Measurements from ENCODE around the gene CDC42EP3.

The CDC42EP3 gene

GRCh38 chr2:37654419-37654818, 17.0 kb downstream of the CDC42EP3 start:
- Mint-ChIP-seq H3K36me3 (peaks cover 14% of the 10 kb centered on the region), H3K9me3 (ENCODE audit: low read depth) (no peaks in the 10 kb centered on the region), H3K27ac (peak overlapping the region; percentile 91), H3K27me3 (no peaks in the 10 kb centered on the region), H3K4me3 (peak overlapping the region; percentile 64), H3K4me1 (ENCODE audit: low read depth) (peaks cover 91% of the 10 kb centered on the region)

DNA sequence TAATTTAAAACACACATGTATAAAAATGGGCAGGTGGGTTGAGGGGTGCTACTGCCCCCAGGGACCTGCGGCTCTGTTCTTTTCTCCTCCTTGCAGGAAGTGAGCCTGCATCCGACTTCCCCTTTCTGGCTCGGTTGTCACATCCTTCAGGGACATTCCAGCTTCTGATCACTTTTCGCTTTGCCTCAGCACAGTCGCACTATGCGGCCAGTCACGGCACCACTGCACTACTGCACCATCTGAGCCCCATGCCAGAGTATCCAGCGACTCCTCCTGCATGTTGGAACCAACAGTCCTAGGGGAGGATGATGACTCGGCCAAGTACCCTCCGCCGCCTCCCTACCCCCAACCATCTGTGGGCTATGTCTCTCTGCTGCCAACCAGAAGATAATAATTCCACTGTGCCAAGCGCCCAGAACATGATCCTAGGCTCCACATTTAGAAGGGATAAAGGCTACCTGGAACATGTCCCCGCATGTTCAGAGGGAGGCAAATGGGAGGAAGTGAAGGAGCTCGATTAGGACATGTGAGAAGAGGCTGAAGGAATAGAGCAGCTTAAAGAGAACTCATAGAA, 17.6 kb downstream of the CDC42EP3 start:
- Mint-ChIP-seq H3K9me3 (ENCODE audit: low read depth) (no peaks in the 10 kb centered on the region), H3K27ac (peak overlapping the region; percentile 91), H3K4me3 (peak overlapping the region; percentile 62), H3K27me3 (no peaks in the 10 kb centered on the region), H3K4me1 (ENCODE audit: low read depth) (peaks cover 86% of the 10 kb centered on the region), H3K36me3 (peaks cover 12% of the 10 kb centered on the region)

- peaks cover 87% of the 10 kb centered on the region for H3K4me1 Mint-ChIP-seq (ENCODE audit: low read depth)
- no peaks in the 10 kb centered on the region for H3K27me3 Mint-ChIP-seq
- peak overlapping the region; percentile 76 for H3K27ac Mint-ChIP-seq
- peak overlapping the region; percentile 17 for H3K4me3 Mint-ChIP-seq
- peaks cover 10% of the 10 kb centered on the region for H3K36me3 Mint-ChIP-seq
- H3K9me3 Mint-ChIP-seq (ENCODE audit: low read depth), result no peaks in the 10 kb centered on the region
Observed at GRCh38 chr2:37653093-37653492, 18.3 kb downstream of the CDC42EP3 start.

DNA sequence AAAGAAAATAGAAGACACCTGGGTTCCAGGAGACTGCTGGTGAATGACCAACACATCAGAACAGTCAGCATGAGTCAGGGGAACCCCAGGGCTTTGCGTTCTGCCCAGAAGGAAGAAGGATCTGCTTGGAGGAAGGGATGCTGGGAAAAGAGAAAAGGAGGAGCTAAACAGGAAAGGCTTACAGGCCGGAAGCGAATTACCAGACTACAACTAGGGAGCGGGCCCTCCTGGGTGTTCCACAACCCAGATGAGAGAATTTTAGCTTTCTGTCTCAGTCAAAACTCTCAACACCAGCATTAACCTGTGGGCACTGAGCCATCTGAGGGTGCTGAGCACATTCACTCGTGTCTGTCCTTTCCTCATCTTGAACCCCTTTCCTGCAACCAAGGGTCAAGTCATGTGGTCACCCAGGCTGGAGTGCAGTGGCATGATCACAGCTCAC, 19.2 kb downstream of the CDC42EP3 start:
- H3K27ac Mint-ChIP-seq, result peak overlapping the region; percentile 76
- H3K27me3 Mint-ChIP-seq, result no peaks in the 10 kb centered on the region
- no peaks in the 10 kb centered on the region for H3K9me3 Mint-ChIP-seq (ENCODE audit: low read depth)
- H3K4me1 Mint-ChIP-seq (ENCODE audit: low read depth), result peaks cover 87% of the 10 kb centered on the region
- H3K36me3 Mint-ChIP-seq, result peaks cover 11% of the 10 kb centered on the region
- H3K4me3 Mint-ChIP-seq, result no peak overlapping the region

- H3K9me3 Mint-ChIP-seq (ENCODE audit: low read depth), result no peaks in the 10 kb centered on the region
- H3K4me3 Mint-ChIP-seq, result no peak overlapping the region
- peaks cover 88% of the 10 kb centered on the region for H3K4me1 Mint-ChIP-seq (ENCODE audit: low read depth)
- peaks cover 15% of the 10 kb centered on the region for H3K36me3 Mint-ChIP-seq
- no peaks in the 10 kb centered on the region for H3K27me3 Mint-ChIP-seq
- H3K27ac Mint-ChIP-seq, result peak overlapping the region; percentile 90
Observed at GRCh38 chr2:37650548-37651093, 20.8 kb downstream of the CDC42EP3 start.

DNA sequence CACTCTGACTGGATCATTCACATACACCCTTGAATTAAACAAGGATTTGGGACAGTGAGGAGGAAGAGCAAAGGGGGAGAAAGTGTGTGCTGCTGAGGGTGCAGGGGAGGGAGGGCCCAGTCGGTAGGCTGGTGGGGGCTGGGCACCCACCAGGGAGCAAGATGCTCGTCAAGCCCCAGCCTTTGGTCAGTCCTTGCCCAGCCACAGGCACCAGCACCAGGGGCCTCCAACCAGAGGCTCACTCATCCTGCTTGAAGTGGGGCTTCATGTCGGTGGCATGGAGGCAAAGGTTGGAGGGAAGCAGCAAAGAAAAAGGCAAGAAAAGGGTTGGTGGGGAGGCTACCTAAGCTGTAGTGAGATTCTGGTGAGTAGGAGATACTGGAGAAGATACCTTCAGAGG, 21.9 kb downstream of the CDC42EP3 start:
- H3K9me3 Mint-ChIP-seq (ENCODE audit: low read depth), result peaks cover 3% of the 10 kb centered on the region
- no peak overlapping the region for H3K4me3 Mint-ChIP-seq
- H3K27ac Mint-ChIP-seq, result peak overlapping the region; percentile 90
- H3K27me3 Mint-ChIP-seq, result no peaks in the 10 kb centered on the region
- H3K4me1 Mint-ChIP-seq (ENCODE audit: low read depth), result peaks cover 86% of the 10 kb centered on the region
- H3K36me3 Mint-ChIP-seq, result peaks cover 21% of the 10 kb centered on the region

DNA sequence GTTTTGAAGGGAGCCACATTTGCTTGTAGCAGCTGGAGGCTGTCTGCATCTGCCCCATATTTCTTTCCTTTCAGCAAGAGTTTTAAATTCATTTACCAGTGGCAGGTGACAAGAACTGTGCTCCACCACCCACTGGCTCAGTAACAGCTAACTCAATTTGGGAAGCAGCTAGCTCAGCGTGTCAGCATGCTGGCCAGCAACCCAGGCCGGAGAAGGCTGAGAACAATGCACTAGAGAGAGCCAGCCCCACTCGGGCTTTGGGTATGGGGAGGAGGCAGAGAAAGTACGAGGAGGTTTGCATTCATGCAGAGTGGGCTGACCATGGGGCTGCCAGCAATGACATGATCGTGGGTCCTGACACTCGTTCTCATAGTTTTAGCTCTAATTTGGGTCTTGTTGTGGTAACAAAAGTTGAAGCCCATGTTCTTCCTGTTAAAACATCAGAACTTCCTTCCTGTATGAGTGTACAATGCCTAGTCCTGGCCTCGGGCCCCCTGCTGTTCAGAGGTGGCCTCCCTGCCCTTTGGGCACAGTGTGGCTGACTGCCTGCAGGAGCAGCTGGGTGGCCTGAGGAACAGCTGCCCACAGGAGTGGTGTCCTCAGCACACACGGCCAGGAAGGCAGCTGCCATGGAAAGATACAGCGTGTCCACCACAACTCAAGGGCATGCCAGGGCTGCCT, 23.0 kb downstream of the CDC42EP3 start:
- H3K9me3 Mint-ChIP-seq (ENCODE audit: low read depth), result peaks cover 3% of the 10 kb centered on the region
- peaks cover 28% of the 10 kb centered on the region for H3K36me3 Mint-ChIP-seq
- H3K4me3 Mint-ChIP-seq, result peak overlapping the region; percentile 64
- peaks cover 87% of the 10 kb centered on the region for H3K4me1 Mint-ChIP-seq (ENCODE audit: low read depth)
- H3K27ac Mint-ChIP-seq, result peak overlapping the region; percentile 94
- no peaks in the 10 kb centered on the region for H3K27me3 Mint-ChIP-seq

DNA sequence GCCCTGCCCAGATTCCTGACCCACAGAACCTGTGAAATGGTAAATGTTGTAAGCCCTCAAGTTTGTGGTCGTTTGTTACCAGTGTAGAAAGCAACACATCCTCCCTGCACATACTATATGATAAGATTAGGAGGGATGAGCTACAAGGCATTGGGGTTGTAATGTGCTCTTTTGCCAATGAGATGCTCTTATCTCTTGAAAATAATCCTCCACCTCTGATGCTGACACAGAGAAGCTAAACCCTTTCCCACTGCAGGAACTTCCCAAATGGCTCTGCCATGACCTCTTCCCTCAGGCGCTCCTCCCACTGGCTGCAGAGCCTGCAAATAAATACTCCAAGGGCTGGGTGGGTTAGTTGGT, 23.5 kb downstream of the CDC42EP3 start:
- Mint-ChIP-seq H3K9me3 (ENCODE audit: low read depth) (peaks cover 3% of the 10 kb centered on the region), H3K4me1 (ENCODE audit: low read depth) (peaks cover 87% of the 10 kb centered on the region), H3K27me3 (no peaks in the 10 kb centered on the region), H3K4me3 (peak overlapping the region; percentile 64), H3K27ac (peak overlapping the region; percentile 94), H3K36me3 (peaks cover 31% of the 10 kb centered on the region)

DNA sequence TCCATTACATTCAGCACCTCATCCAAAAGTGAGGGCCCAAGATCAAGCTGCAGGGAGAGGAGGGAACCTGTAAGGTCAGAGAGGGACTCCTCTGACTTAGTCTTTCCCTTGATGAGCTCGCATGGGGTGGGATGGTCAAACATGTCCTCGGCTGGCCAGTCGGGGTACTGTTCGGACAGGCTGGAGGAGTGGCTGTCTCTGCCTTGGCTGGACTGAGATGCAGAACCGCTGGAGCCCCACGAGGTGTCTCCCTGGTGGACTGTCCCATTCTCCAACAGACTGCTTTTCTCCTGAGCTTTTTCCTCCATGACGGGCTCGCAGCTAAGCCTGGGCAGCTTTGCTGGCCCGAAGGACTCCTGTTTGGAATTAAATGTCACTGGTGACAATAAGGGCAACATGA, 25.6 kb downstream of the CDC42EP3 start:
- Mint-ChIP-seq H3K27ac (peak overlapping the region; percentile 83), H3K27me3 (no peaks in the 10 kb centered on the region), H3K4me3 (peak overlapping the region; percentile 71), H3K9me3 (ENCODE audit: low read depth) (peaks cover 3% of the 10 kb centered on the region), H3K4me1 (ENCODE audit: low read depth) (peaks cover 91% of the 10 kb centered on the region), H3K36me3 (peaks cover 45% of the 10 kb centered on the region)

DNA sequence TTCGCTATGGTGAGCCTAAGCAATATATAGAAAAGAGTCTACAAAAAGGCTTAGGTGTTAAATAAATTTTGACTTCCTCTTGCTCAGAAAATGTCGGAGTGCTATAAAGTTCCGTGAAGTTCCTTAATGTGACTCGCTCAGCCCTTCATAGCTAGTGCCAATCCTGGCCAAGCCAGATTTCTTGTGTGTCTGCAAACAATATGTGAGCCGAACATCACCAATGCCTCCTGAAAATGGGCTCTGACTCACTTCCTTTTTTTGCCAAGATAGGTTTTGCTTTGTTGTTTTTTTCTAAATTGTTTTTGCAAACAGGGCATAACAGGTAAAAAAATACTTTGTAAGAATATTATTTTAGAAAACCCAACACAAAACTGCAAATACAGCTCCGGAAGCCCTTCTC, 26.1 kb downstream of the CDC42EP3 start:
- peaks cover 45% of the 10 kb centered on the region for H3K36me3 Mint-ChIP-seq
- H3K27me3 Mint-ChIP-seq, result no peaks in the 10 kb centered on the region
- peaks cover 3% of the 10 kb centered on the region for H3K9me3 Mint-ChIP-seq (ENCODE audit: low read depth)
- H3K27ac Mint-ChIP-seq, result peak overlapping the region; percentile 83
- peaks cover 86% of the 10 kb centered on the region for H3K4me1 Mint-ChIP-seq (ENCODE audit: low read depth)
- peak overlapping the region; percentile 71 for H3K4me3 Mint-ChIP-seq

GRCh38 chr2:37644191-37644590, 27.3 kb downstream of the CDC42EP3 start:
- Mint-ChIP-seq H3K4me3 (peak overlapping the region; percentile 9), H3K27me3 (no peaks in the 10 kb centered on the region), H3K36me3 (peaks cover 43% of the 10 kb centered on the region), H3K4me1 (ENCODE audit: low read depth) (peaks cover 83% of the 10 kb centered on the region), H3K9me3 (ENCODE audit: low read depth) (peaks cover 3% of the 10 kb centered on the region), H3K27ac (peak overlapping the region; percentile 77)

GRCh38 chr2:37643730-37644078, 27.7 kb downstream of the CDC42EP3 start:
- peak overlapping the region; percentile 38 for H3K4me3 Mint-ChIP-seq

DNA sequence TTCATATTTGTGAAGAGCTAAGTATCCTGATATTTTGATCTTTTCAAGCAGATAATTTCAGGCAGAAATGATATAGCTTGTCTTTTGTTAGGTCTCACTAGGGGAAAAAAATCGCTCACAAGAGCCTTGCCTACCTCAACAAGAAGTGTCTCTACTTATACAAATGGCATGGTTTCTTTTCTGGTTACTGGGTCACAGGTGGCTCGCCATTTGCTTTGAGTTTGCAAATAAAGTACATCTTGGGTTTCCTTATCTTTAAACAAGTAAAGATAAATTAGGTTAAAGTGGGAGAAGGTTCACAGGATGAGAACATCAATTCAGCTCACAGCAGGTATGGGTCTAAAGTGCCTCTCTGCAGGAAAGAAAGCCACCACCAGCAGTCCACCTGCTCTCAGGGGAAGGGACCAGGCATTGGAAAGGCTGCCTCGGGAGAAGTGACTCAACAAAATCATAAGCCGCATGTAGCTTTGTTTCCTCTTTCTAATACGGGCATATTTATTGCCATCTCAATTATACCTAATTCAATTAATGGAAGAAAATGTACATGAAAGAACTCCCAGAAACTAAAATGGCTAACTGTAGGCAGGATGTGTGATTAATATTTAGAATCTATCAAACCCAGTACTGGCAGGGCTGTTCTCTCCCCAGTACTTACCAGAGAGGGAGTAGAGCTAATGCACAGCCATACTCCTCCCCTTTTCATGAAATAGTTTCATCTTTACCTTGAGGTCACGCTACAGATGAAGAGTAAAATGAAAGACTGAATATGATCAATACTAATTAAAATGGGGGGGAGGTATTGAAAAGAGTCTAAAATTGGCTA, 28.3 kb downstream of the CDC42EP3 start:
- Mint-ChIP-seq H3K4me1 (ENCODE audit: low read depth) (peaks cover 84% of the 10 kb centered on the region), H3K4me3 (peak overlapping the region; percentile 38), H3K36me3 (peaks cover 41% of the 10 kb centered on the region), H3K27me3 (no peaks in the 10 kb centered on the region), H3K27ac (peak overlapping the region; percentile 77), H3K9me3 (ENCODE audit: low read depth) (peaks cover 3% of the 10 kb centered on the region)

More at GRCh38 chr2:37643730-37644078, 27.7 kb downstream of the CDC42EP3 start:
- Mint-ChIP-seq H3K4me1 (ENCODE audit: low read depth) (peaks cover 85% of the 10 kb centered on the region), H3K9me3 (ENCODE audit: low read depth) (peaks cover 3% of the 10 kb centered on the region), H3K27me3 (no peaks in the 10 kb centered on the region), H3K27ac (peak overlapping the region; percentile 77), H3K36me3 (peaks cover 43% of the 10 kb centered on the region)

GRCh38 chr2:37641582-37642171, 29.8 kb downstream of the CDC42EP3 start:
- H3K36me3 Mint-ChIP-seq, result peaks cover 34% of the 10 kb centered on the region
- H3K27me3 Mint-ChIP-seq, result no peaks in the 10 kb centered on the region
- H3K9me3 Mint-ChIP-seq (ENCODE audit: low read depth), result peaks cover 3% of the 10 kb centered on the region
- peak overlapping the region; percentile 72 for H3K27ac Mint-ChIP-seq
- H3K4me3 Mint-ChIP-seq, result no peak overlapping the region
- peaks cover 84% of the 10 kb centered on the region for H3K4me1 Mint-ChIP-seq (ENCODE audit: low read depth)

Measured in activated naive CD8-positive, alpha-beta T cell (primary cell).